SK-N-SH (cell line): ENCODE data around the gene ZNF335. TPM values are rescaled to one million over a fixed set of nuclear protein-coding genes. Genes with fewer than 3 reads are reported as not detected.

Source experiments
- CTCF ChIA-PET: fragments of 300-600, 350-600 bp; formaldehyde crosslinking; extraction: SDS; loops from one replicate; lab custom pipeline; 2021; lab: Yijun Ruan, JAX
- POLR2A ChIA-PET: fragments of 350-600 bp; sonication (Branson Sonifier 250); formaldehyde crosslinking; extraction: SDS; loops from one replicate; lab custom pipeline; 2020; ENCODE audit warnings: antibody characterized with exemption, inconsistent platforms; lab: Yijun Ruan, JAX
- DNase-seq: peaks from one replicate; pipeline ENCODE4 v3.0.0; 2012
- H2AFZ ChIP-seq: fragments of 200-600 bp; sonication (generic); 2 replicates; pipeline ENCODE4 v1.8.1; 2016; ENCODE audit warnings: antibody characterized with exemption, mild to moderate bottlenecking, low read depth
- H3F3A ChIP-seq: fragments of 200-600 bp; sonication (generic); replicated peaks from 2 replicates; pipeline ENCODE3; 2016; ENCODE audit warnings: antibody characterized with exemption, mild to moderate bottlenecking; ENCODE audit not compliant: insufficient read depth
- H3K27ac ChIP-seq, 2 experiments: fragments of 200-500 bp in 1 of 2; fragments of 200-600 bp in 1 of 2; sonication (Bioruptor generic) in 1 of 2; sonication (generic), shearing (Covaris generic) in 1 of 2; 2 replicates each; pipeline versions ENCODE4 v1.5.1 to v1.6.1; 2014 to 2016; ENCODE audit warnings: low read depth in 2 of 2, inconsistent platforms in 1 of 2, low read length in 1 of 2, mild to moderate bottlenecking in 1 of 2, mixed read lengths in 1 of 2
- H3K27me3 ChIP-seq: fragments of 200-600 bp; sonication (generic), shearing (Covaris generic); 2 replicates; pipeline ENCODE4 v1.6.1; 2016; ENCODE audit warnings: mixed run types; ENCODE audit not compliant: insufficient read depth
- H3K36me3 ChIP-seq, 2 experiments: fragments of 200-500 bp in 1 of 2; fragments of 200-600 bp in 1 of 2; sonication (Bioruptor generic) in 1 of 2; sonication (generic) in 1 of 2; replicated peaks in 1 of 2; 2 replicates each; pipeline versions ENCODE3 to v1.5.1; 2014 to 2016; ENCODE audit warnings: low read length in 1 of 2, mild to moderate bottlenecking in 1 of 2; ENCODE audit not compliant: insufficient read depth in 2 of 2, control insufficient read depth in 1 of 2
- H3K4me1 ChIP-seq, 2 experiments: fragments of 200-500 bp in 1 of 2; fragments of 200-600 bp in 1 of 2; sonication (Bioruptor generic) in 1 of 2; sonication (generic), shearing (Covaris generic) in 1 of 2; 2 replicates each; pipeline versions ENCODE4 v1.5.1 to v1.6.1; 2014 to 2016; ENCODE audit warnings: low read depth in 1 of 2, low read length in 1 of 2, mixed run types in 1 of 2; ENCODE audit not compliant: insufficient read depth in 2 of 2, control insufficient read depth in 1 of 2
- H3K4me2 ChIP-seq: fragments of 200-600 bp; sonication (generic), shearing (Covaris generic); 2 replicates; pipeline ENCODE4 v1.6.1; 2017; ENCODE audit warnings: mixed run types
- H3K4me3 ChIP-seq, 2 experiments: fragments of 200-500 bp in 1 of 2; fragments of 200-600 bp in 1 of 2; sonication (Bioruptor generic) in 1 of 2; sonication (generic), shearing (Covaris generic) in 1 of 2; 2 replicates each; pipeline versions ENCODE4 v1.5.1 to v1.8.1; 2014 to 2016; ENCODE audit warnings: low read depth in 2 of 2, inconsistent platforms in 1 of 2, low read length in 1 of 2, mild to moderate bottlenecking in 1 of 2, mixed read lengths in 1 of 2, moderate library complexity in 1 of 2
- H3K79me2 ChIP-seq: fragments of 200-600 bp; sonication (generic); 2 replicates; pipeline ENCODE4 v1.8.1; 2017; ENCODE audit warnings: mild to moderate bottlenecking; ENCODE audit not compliant: insufficient read depth
- H3K9ac ChIP-seq: fragments of 200-600 bp; sonication (generic); 2 replicates; pipeline ENCODE4 v1.6.1; 2017; ENCODE audit warnings: mixed run types
- H3K9me2 ChIP-seq: fragments of 200-600 bp; sonication (generic); 2 replicates; pipeline ENCODE4 v1.6.1; 2017; ENCODE audit warnings: mixed run types
- H3K9me3 ChIP-seq: fragments of 200-600 bp; sonication (generic); 2 replicates; pipeline ENCODE4 v1.6.1; 2017; ENCODE audit warnings: mixed run types, mild to moderate bottlenecking, moderate library complexity
- H4K20me1 ChIP-seq: fragments of 200-600 bp; sonication (generic); 2 replicates; pipeline ENCODE4 v1.6.1; 2017; ENCODE audit warnings: mild to moderate bottlenecking, mixed run types; ENCODE audit not compliant: insufficient read depth
- EP300 ChIP-seq, 2 experiments: IDR thresholded peaks; 2 replicates each; pipeline versions ENCODE4 v1.4.0 to v1.6.1; 2012; ENCODE audit warnings: borderline replicate concordance in 1 of 2, low read depth in 1 of 2, low read length in 1 of 2
- RCOR1 ChIP-seq: fragments of 150-350 bp; IDR thresholded peaks from 2 replicates; pipeline ENCODE4 v1.6.1; 2017; ENCODE audit warnings: antibody characterized with exemption, low read length
- TCF12 ChIP-seq: IDR thresholded peaks from 2 replicates; pipeline ENCODE4 v1.4.0; 2012
- YY1 ChIP-seq: IDR thresholded peaks from 2 replicates; pipeline ENCODE4 v1.4.0; 2012; ENCODE audit warnings: low read depth, mild to moderate bottlenecking
- WGBS: methylation state at CpG from one replicate; pipeline ENCODE4 v1.1.6; 2017; ENCODE audit warnings: low lambda C conversion rate; 5-methylcytosine and 5-hydroxymethylcytosine counted together
- polyA plus RNA-seq, 3 experiments: library from polyadenylated mRNA; depleted of rRNA; stranded (reverse); fragments of >200 nt; gene quantifications; 2 replicates each; pipeline ENCODE4 v1.2.3, GENCODE V29; 2012
- TF ChIP-seq, protein P1 (sequence below): fragments of 150-350 bp; IDR thresholded peaks from 2 replicates; pipeline ENCODE4 v1.6.1; 2017; ENCODE audit warnings: antibody characterized with exemption, low read length, low read depth, borderline replicate concordance
- TF ChIP-seq, protein P2 (sequence below): IDR thresholded peaks from 2 replicates; pipeline ENCODE4 v1.4.0; 2012; ENCODE audit warnings: low read depth, borderline replicate concordance
- TF ChIP-seq, protein P3 (sequence below): IDR thresholded peaks from 2 replicates; pipeline ENCODE4 v1.4.0; 2012; ENCODE audit warnings: low read depth

The ZNF335 gene
- polyA plus RNA-seq, 1 of the 3 experiments (the other 2 are of a cell fraction), result 11.7 TPM

DNA sequence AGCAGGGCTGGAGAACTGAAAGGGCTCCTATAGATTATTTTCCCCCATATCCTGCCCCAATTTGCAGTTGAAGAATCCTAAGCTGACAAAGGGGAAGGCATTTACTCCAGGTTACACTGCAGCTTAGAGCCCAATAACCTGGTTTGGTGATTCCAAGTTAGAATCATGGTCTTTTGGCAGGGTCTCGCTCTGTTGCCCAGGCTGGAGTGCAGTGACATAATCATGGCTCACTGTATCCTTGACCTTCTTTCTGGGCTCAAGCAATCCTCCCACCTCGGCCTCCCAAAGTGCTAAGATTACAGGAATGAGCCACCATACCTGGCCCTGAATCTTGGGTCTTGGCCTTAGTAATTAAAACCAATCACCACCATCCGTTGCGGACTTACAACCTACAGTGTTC, 35.7 kb upstream of the ZNF335 start (continued):
- TF ChIP-seq, protein P1, sequence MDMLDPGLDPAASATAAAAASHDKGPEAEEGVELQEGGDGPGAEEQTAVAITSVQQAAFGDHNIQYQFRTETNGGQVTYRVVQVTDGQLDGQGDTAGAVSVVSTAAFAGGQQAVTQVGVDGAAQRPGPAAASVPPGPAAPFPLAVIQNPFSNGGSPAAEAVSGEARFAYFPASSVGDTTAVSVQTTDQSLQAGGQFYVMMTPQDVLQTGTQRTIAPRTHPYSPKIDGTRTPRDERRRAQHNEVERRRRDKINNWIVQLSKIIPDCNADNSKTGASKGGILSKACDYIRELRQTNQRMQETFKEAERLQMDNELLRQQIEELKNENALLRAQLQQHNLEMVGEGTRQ, result no peak
- no peak for TF ChIP-seq EP300 (IDR thresholded peaks at IDR 0.05; ENCODE audit: borderline replicate concordance in 1 of 2, low read depth in 1 of 2, low read length in 1 of 2)

DNA sequence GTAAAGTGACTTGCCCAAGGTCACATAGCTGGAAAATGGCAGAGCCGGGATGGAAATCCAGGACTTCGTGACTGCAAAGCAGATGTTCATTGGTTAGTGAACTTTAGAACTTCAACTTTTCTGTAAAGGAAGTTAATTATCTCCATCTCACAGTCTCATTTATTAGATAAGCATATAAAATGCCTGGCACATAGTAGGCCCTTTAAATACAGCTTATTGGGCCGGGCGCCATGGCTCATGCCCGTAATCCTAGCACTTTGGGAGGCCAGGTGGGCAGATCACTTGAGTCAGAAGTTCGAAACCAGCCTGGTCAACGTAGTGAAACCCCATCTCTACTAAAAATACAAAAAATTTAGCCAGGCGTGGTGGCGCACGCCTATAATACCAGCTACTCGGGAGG, 35.0 kb upstream of the ZNF335 start:
- no peak overlapping the region for H3K27ac ChIP-seq
- 81% methylated on average over 11 of the region's 11 CpGs for WGBS
- H3K4me1 ChIP-seq, result peaks cover 10 to 12% of the 10 kb centered on the region in 2 experiments; a peak in 2 of 4 replicates
- POLR2A ChIA-PET, result no interaction called here
- H3K4me2 ChIP-seq, result no peak overlapping the region
- CTCF ChIA-PET, result interaction anchor here (1.0 to 2.6 kb wide), 6 partner anchors 10 to 208 kb away, joined by 3 to 17 read pairs (median 3); no protein-coding TSS in a partner anchor
- no peaks in the 10 kb centered on the region for H4K20me1 ChIP-seq
- no peaks in the 10 kb centered on the region for H3F3A ChIP-seq
- TF ChIP-seq YY1, result no peak
- H3K79me2 ChIP-seq, result no peaks in the 10 kb centered on the region
- no peaks in the 10 kb centered on the region for H3K9me2 ChIP-seq
- no peak overlapping the region for H3K9ac ChIP-seq
- H3K4me3 ChIP-seq, result no peak overlapping the region
- no peaks in the 10 kb centered on the region for H3K27me3 ChIP-seq
- H2AFZ ChIP-seq, result no peak overlapping the region
- no peak for DNase-seq
- no peaks in the 10 kb centered on the region for H3K36me3 ChIP-seq
- no peaks in the 10 kb centered on the region for H3K9me3 ChIP-seq

DNA sequence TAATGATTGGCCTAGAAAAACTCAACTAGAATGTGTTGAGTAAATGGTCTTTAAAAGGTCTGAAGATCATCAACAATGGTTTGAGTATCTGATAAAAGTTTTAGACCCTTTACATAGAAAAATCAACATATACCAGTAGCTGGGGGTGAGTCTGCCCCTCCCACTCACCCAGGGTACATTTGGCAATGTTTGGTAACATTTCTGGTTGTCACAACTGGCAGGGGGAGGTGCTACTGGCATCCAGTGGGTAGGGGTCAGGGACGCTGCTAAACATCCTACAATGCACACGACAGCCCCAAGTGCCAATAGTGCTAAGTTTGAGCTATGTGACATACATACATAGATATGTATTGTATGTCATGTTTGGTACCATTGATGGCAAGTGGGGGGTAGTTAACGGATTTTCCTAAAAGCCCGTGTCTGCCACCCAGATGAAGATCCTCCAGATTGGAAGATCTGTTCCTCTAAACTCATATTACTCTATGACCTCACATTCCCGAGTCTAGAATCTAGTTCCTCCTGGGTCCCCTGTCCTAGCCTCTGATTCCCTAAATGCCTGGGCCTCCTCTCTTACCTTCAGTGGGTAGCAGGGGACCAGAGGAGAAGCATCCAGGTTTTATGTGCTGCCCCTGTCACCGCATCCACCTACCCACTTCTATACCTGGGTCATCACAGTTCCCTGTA, 34.2 kb upstream of the ZNF335 start:
- no peaks in the 10 kb centered on the region for H4K20me1 ChIP-seq
- H3K27me3 ChIP-seq, result no peaks in the 10 kb centered on the region
- no peaks in the 10 kb centered on the region for H3K9me2 ChIP-seq
- TF ChIP-seq RCOR1, result no peak
- TF ChIP-seq, protein P2, sequence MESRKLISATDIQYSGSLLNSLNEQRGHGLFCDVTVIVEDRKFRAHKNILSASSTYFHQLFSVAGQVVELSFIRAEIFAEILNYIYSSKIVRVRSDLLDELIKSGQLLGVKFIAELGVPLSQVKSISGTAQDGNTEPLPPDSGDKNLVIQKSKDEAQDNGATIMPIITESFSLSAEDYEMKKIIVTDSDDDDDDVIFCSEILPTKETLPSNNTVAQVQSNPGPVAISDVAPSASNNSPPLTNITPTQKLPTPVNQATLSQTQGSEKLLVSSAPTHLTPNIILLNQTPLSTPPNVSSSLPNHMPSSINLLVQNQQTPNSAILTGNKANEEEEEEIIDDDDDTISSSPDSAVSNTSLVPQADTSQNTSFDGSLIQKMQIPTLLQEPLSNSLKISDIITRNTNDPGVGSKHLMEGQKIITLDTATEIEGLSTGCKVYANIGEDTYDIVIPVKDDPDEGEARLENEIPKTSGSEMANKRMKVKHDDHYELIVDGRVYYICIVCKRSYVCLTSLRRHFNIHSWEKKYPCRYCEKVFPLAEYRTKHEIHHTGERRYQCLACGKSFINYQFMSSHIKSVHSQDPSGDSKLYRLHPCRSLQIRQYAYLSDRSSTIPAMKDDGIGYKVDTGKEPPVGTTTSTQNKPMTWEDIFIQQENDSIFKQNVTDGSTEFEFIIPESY, result no peak
- TF ChIP-seq, protein P3, sequence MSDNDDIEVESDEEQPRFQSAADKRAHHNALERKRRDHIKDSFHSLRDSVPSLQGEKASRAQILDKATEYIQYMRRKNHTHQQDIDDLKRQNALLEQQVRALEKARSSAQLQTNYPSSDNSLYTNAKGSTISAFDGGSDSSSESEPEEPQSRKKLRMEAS, result no peak
- TF ChIP-seq TCF12, result no peak
- DNase-seq, result no peak
- H3K4me3 ChIP-seq, result no peak overlapping the region
- POLR2A ChIA-PET, result no interaction called here
- WGBS, result 77% methylated on average over 6 of the region's 6 CpGs
- H3K4me2 ChIP-seq, result no peak overlapping the region
- H3K79me2 ChIP-seq, result no peaks in the 10 kb centered on the region
- no peak overlapping the region for H3K27ac ChIP-seq
- no peak overlapping the region for H3K9ac ChIP-seq
- H3K4me1 ChIP-seq, result peaks cover 10 to 12% of the 10 kb centered on the region in 2 experiments; a peak in 2 of 4 replicates
- CTCF ChIA-PET, result interaction anchor here (1.0 to 10.1 kb wide), 6 partner anchors 7 to 207 kb away, joined by 3 to 61 read pairs (median 6); no protein-coding TSS in a partner anchor
- no peak overlapping the region for H2AFZ ChIP-seq
- no peaks in the 10 kb centered on the region for H3K9me3 ChIP-seq
- no peaks in the 10 kb centered on the region for H3K36me3 ChIP-seq
- no peaks in the 10 kb centered on the region for H3F3A ChIP-seq
